Measurements from ENCODE around the gene ALDH3A1. TPM values are rescaled to one million over a fixed set of nuclear protein-coding genes. Genes with fewer than 3 reads are reported as not detected.

Gene ALDH3A1
- total RNA-seq, 1 experiment from 2014 or later = 0.39 TPM

GRCh38 chr17:19713462-19713861, 34.6 kb downstream of the ALDH3A1 start:
- Histone ChIP-seq H3K4me1 (ENCODE audit: insufficient read depth, low read length) (no peaks in the 10 kb centered on the region), H4K5ac (ENCODE audit: insufficient read length, low read depth, low read length) (no peak overlapping the region), H3K56ac (ENCODE audit: insufficient read length, low read depth, low read length) (no peak overlapping the region), H3T11ph (ENCODE audit: low read length) (no peak overlapping the region), H4K8ac (replicated peaks; ENCODE audit: insufficient read length, low read depth, low read length) (no peak overlapping the region), H2AFZ (ENCODE audit: low read length) (no peak overlapping the region), H3K23me2 (ENCODE audit: insufficient read length, low read depth, low read length, poor library complexity, severe bottlenecking) (no peaks in the 10 kb centered on the region), H3K18ac (ENCODE audit: insufficient read length, low read depth, low read length) (no peak overlapping the region), H3K27me3 (ENCODE audit: insufficient read depth, low read length) (no peaks in the 10 kb centered on the region), H3K79me1 (ENCODE audit: insufficient read depth, low read depth, low read length, poor library complexity, severe bottlenecking) (no peaks in the 10 kb centered on the region), H3K9ac (ENCODE audit: extremely low read depth, insufficient read length, low read length) (no peak overlapping the region), H2BK120ac (ENCODE audit: low read depth, low read length, poor library complexity, severe bottlenecking) (no peak overlapping the region), H2BK12ac (ENCODE audit: insufficient read length, low read depth, low read length) (no peak overlapping the region), H3K4me2 (ENCODE audit: insufficient read depth, insufficient read length, low read length) (no peak overlapping the region), H2BK15ac (ENCODE audit: low read depth, low read length) (no peak overlapping the region), H3K23ac (ENCODE audit: insufficient read length, low read depth, low read length) (no peak overlapping the region), H2AK5ac (ENCODE audit: insufficient read length, low read length) (no peak overlapping the region), H3K14ac (ENCODE audit: insufficient read depth, low read length) (no peak overlapping the region), H3K79me2 (ENCODE audit: insufficient read depth, low read length) (no peaks in the 10 kb centered on the region), H3K27ac (ENCODE audit: insufficient read length, low read depth, low read length) (no peak overlapping the region), H2BK20ac (ENCODE audit: low read depth, low read length, poor library complexity, severe bottlenecking) (no peak overlapping the region), H4K91ac (ENCODE audit: insufficient read length, low read depth, low read length) (no peak overlapping the region), H3K9me3 (ENCODE audit: control insufficient read depth, low read depth, low read length) (no peaks in the 10 kb centered on the region), H3K4ac (ENCODE audit: low read depth, low read length) (no peak overlapping the region), H2BK5ac (ENCODE audit: insufficient read length, low read length) (no peak overlapping the region), H4K20me1 (ENCODE audit: control insufficient read depth, insufficient read depth, insufficient read length) (no peaks in the 10 kb centered on the region)
- no peaks in the 10 kb centered on the region for H3K27me3 Mint-ChIP-seq (ENCODE audit: low read depth)
- H3K9me3 Mint-ChIP-seq = no peaks in the 10 kb centered on the region
- WGBS (ENCODE audit: extremely low coverage, insufficient read length, low lambda C conversion rate) = no CpG with 5 or more reads among the region's 16 CpGs
- peaks cover 17% of the 10 kb centered on the region in 2 experiments for H3K4me1 Mint-ChIP-seq
- H3K4me3 Mint-ChIP-seq = no peak overlapping the region
- no peaks in the 10 kb centered on the region for H3K36me3 Mint-ChIP-seq (ENCODE audit: insufficient read depth in 1 of 3, low read depth in 3 of 3)
- no peak overlapping the region for H3K27ac Mint-ChIP-seq
- DNase-seq = peak; percentile 71
- TF ChIP-seq CTCF (conservative IDR thresholded peaks at IDR 0.05) = peak; percentile 59
